Right atrium auricular region (tissue), 2 donors: ENCODE measurements around the gene TSTD1. TPM values are rescaled to one million over a fixed set of nuclear protein-coding genes. Genes with fewer than 3 reads are reported as not detected.
"Not testable (repeated sequence)": the region's sequence is repeated elsewhere in the genome, so short reads cannot be mapped to it uniquely, and the experiment has no call there.

Experiments used
- DNase-seq: peaks from one replicate; pipeline ENCODE4 v3.0.0-alpha.2; 2019; ENCODE audit warnings: low spot score
- H3K27ac ChIP-seq, 2 donors: fragments of 200-600 bp; sonication (generic); 1 replicate in 1 of 2; 2 replicates in 1 of 2; pipeline ENCODE4 v1.5.1; 2016 to 2019
- H3K27me3 ChIP-seq, 2 donors: fragments of 200-600 bp; sonication (generic); one replicate each; pipeline versions ENCODE4 v1.5.1 to v1.6.0; 2017 to 2019
- H3K36me3 ChIP-seq: fragments of 200-600 bp; sonication (generic); one replicate; pipeline ENCODE4 v1.5.1; 2016
- H3K4me1 ChIP-seq, 2 donors: fragments of 200-600 bp; sonication (generic); one replicate each; pipeline versions ENCODE4 v1.5.1 to v1.6.0; 2017 to 2019
- H3K4me3 ChIP-seq, 2 donors: fragments of 200-600 bp; sonication (generic); 1 replicate in 1 of 2; 2 replicates in 1 of 2; pipeline ENCODE4 v1.5.1; 2017 to 2019; ENCODE audit warnings: mild to moderate bottlenecking in 1 of 2, moderate library complexity in 1 of 2
- H3K9me3 ChIP-seq, 2 donors: fragments of 200-600 bp; sonication (generic); one replicate each; pipeline ENCODE4 v1.5.1; 2019
- CTCF ChIP-seq, 2 donors: fragments of 200-600 bp; sonication (generic); IDR thresholded peaks; one replicate each; pipeline ENCODE4 v1.5.1; 2019; ENCODE audit warnings: antibody characterized with exemption in 2 of 2
- total RNA-seq, 2 donors: library from RNA; depleted of rRNA; stranded (reverse); fragments of >200 nt; gene quantifications; one replicate each; pipeline ENCODE4 v1.1.0, GENCODE V29; 2016

The TSTD1 gene
- total RNA-seq, 2 donors from 2014 or later: 95.0 to 118 TPM

GRCh38 chr1:161021970-161022353 is 16.8 kb downstream of the TSTD1 start:
- no peak for DNase-seq
- Histone ChIP-seq H3K4me1 (peaks cover 0 to 22% of the 10 kb centered on the region in 2 donors), H3K36me3 (no peaks in the 10 kb centered on the region), H3K27ac (no peak overlapping the region), H3K4me3 (no peak overlapping the region), H3K27me3 (no peaks in the 10 kb centered on the region), H3K9me3 (no peaks in the 10 kb centered on the region)
- no peak for TF ChIP-seq CTCF (IDR thresholded peaks at IDR 0.05)

- no peaks in the 10 kb centered on the region for H3K27me3 ChIP-seq
- no peaks in the 10 kb centered on the region for H3K9me3 ChIP-seq
- no peak for TF ChIP-seq CTCF (IDR thresholded peaks at IDR 0.05)
- peak overlapping the region; percentile 52 to 68 for H3K4me3 ChIP-seq
- peaks cover 0 to 22% of the 10 kb centered on the region in 2 donors for H3K4me1 ChIP-seq
- DNase-seq: peak; percentile 76
- H3K36me3 ChIP-seq: no peaks in the 10 kb centered on the region
- H3K27ac ChIP-seq: peak overlapping the region; percentile 58 to 82
Measured at GRCh38 chr1:161021165-161021969, 17.4 kb downstream of the TSTD1 start.

GRCh38 chr1:161020509-161021164 is 18.1 kb downstream of the TSTD1 start, which contains the start of gene F11R:
F11R (minus strand) TSS chr1:161021152; CDS start chr1:161021073, 79 bp downstream.
- Histone ChIP-seq H3K27me3 (no peaks in the 10 kb centered on the region), H3K27ac (peak within 1 kb of the TSS; percentile 58 to 82), H3K9me3 (no peaks in the 10 kb centered on the region), H3K4me3 (peak within 1 kb of the TSS; percentile 52 to 68), H3K4me1 (peaks cover 0 to 22% of the 10 kb centered on the region in 2 donors), H3K36me3 (no peaks in the 10 kb centered on the region)
- DNase-seq: no peak
- TF ChIP-seq CTCF (IDR thresholded peaks at IDR 0.05): peak in 1 of 2 donors; percentile 32

GRCh38 chr1:161019751-161020495 is 18.8 kb downstream of the TSTD1 start:
- DNase-seq: no peak
- Histone ChIP-seq H3K36me3 (no peaks in the 10 kb centered on the region), H3K4me1 (peaks cover 0 to 22% of the 10 kb centered on the region in 2 donors), H3K9me3 (no peaks in the 10 kb centered on the region), H3K27ac (peak overlapping the region; percentile 58 to 82), H3K27me3 (no peaks in the 10 kb centered on the region), H3K4me3 (peak overlapping the region; percentile 52 to 68)
- no peak for TF ChIP-seq CTCF (IDR thresholded peaks at IDR 0.05)

- H3K27ac ChIP-seq: peak overlapping the region; percentile 58 to 82
- H3K4me3 ChIP-seq, H3K9me3 ChIP-seq, H3K27me3 ChIP-seq, DNase-seq, H3K36me3 ChIP-seq: not testable (repeated sequence)
- peaks cover 0 to 28% of the 10 kb centered on the region in 2 donors for H3K4me1 ChIP-seq
Measured at GRCh38 chr1:161019111-161019660, 19.6 kb downstream of the TSTD1 start.
